ENCODE results near the gene GADD45G.

- TF ChIP-seq, protein P1, sequence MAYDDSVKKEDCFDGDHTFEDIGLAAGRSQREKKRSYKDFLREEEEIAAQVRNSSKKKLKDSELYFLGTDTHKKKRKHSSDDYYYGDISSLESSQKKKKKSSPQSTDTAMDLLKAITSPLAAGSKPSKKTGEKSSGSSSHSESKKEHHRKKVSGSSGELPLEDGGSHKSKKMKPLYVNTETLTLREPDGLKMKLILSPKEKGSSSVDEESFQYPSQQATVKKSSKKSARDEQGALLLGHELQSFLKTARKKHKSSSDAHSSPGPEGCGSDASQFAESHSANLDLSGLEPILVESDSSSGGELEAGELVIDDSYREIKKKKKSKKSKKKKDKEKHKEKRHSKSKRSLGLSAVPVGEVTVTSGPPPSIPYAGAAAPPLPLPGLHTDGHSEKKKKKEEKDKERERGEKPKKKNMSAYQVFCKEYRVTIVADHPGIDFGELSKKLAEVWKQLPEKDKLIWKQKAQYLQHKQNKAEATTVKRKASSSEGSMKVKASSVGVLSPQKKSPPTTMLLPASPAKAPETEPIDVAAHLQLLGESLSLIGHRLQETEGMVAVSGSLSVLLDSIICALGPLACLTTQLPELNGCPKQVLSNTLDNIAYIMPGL (CRISPR knock-in tag; IDR thresholded peaks at IDR 0.05), result peak; percentile 35; the same call in 1 of the 2 replicates
- TF ChIP-seq JUN (CRISPR knock-in tag; IDR thresholded peaks at IDR 0.05) (peak; percentile 83; the same call in 1 of the 2 replicates), CTCF (IDR thresholded peaks at IDR 0.05) (no peak), CREB1 (CRISPR knock-in tag; IDR thresholded peaks at IDR 0.05) (no peak), ATF2 (CRISPR knock-in tag; IDR thresholded peaks at IDR 0.05; ENCODE audit: borderline replicate concordance, low read depth) (no peak), ZNF263 (CRISPR knock-in tag; IDR thresholded peaks at IDR 0.05; ENCODE audit: low read depth) (no peak), FOXP4 (CRISPR knock-in tag; IDR thresholded peaks at IDR 0.05) (no peak; the same call in 1 of the 2 replicates), ELF4 (CRISPR knock-in tag; IDR thresholded peaks at IDR 0.05; ENCODE audit: low read depth) (no peak), ZNF512 (CRISPR knock-in tag; IDR thresholded peaks at IDR 0.05; ENCODE audit: borderline replicate concordance) (no peak), CREM (CRISPR knock-in tag; IDR thresholded peaks at IDR 0.05) (peak; percentile 67), STAT6 (CRISPR knock-in tag; conservative IDR thresholded peaks at IDR 0.05; ENCODE audit: low read depth) (0 out of 2 replicates have a peak, but pooled peaks have one; percentile 77), ZNF138 (CRISPR knock-in tag; conservative IDR thresholded peaks at IDR 0.05) (no peak)
- TF ChIP-seq, protein P2, sequence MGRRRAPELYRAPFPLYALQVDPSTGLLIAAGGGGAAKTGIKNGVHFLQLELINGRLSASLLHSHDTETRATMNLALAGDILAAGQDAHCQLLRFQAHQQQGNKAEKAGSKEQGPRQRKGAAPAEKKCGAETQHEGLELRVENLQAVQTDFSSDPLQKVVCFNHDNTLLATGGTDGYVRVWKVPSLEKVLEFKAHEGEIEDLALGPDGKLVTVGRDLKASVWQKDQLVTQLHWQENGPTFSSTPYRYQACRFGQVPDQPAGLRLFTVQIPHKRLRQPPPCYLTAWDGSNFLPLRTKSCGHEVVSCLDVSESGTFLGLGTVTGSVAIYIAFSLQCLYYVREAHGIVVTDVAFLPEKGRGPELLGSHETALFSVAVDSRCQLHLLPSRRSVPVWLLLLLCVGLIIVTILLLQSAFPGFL (CRISPR knock-in tag; IDR thresholded peaks at IDR 0.05; ENCODE audit: borderline replicate concordance), result no peak
- TF ChIP-seq, protein P3, sequence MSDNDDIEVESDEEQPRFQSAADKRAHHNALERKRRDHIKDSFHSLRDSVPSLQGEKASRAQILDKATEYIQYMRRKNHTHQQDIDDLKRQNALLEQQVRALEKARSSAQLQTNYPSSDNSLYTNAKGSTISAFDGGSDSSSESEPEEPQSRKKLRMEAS (CRISPR knock-in tag; IDR thresholded peaks at IDR 0.05), result peak; percentile 79
Measured at GRCh38 chr9:89604729-89605464, at the start of gene GADD45G.
